C1 segment of cervical spinal cord (tissue), 14 donors: Measurements from ENCODE around the gene SH3GL1.
A peak's percentile ranks its signal among the peaks of the same experiment; 100 is the strongest.

ENCODE experiments used
- DNase-seq, 14 donors: peaks; one replicate each; lab custom pipeline; 2025; lab: John Stamatoyannopoulos, UW

SH3GL1 gene

GRCh38 chr19:4399812-4400134 lies 574 bp downstream of the SH3GL1 start:
- DNase-seq, result peak in 3 of 14 donors; percentile 44 to 62 (median 62)

GRCh38 chr19:4396949-4397783 lies 3.2 kb downstream of the SH3GL1 start:
- DNase-seq, result no peak

GRCh38 chr19:4393947-4394590 lies 6.3 kb downstream of the SH3GL1 start:
- peak in 3 of 14 donors; percentile 13 to 55 (median 19) for DNase-seq

- DNase-seq, result no peak
Observed at GRCh38 chr19:4391701-4392483, 8.5 kb downstream of the SH3GL1 start.

GRCh38 chr19:4391306-4391693 lies 9.0 kb downstream of the SH3GL1 start:
- no peak for DNase-seq

DNA sequence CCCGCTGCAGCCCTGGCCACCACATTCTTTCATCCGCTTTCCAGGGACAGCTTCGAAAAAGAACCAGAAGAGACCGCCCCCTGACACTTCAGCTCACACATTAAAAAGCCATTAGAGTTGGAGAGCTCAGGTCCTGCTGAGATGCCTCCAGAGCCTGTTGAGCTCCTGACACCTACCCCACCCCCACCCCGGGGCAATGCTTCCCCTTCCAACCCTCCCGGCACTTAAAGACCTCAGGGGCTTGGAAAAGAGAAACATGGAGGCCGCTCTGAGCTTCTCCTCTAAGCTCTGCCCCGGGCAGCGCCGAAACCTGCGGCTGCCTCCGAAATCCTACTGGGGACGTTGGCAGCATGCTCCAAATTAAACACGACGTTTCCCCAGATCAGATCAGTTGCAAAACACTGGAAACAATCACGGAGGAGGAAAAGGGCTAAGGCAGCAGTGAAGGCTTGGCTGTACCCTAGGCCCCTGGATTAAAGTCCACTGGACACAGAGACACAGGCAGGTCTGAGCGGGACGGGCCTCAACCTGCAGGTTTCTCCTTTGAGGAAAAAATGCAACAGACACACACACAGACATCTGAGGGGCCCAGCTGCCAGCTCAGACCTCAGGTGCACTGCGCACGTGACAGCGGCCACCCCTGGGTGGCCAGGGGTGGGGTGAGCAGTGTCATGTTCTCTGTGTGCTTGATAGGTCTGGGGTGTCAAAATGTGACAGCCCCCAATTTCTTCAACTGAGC lies 9.6 kb downstream of the SH3GL1 start:
- peak in 1 of 14 donors; percentile 12 for DNase-seq

- peak in 3 of 14 donors; percentile 13 to 30 (median 26) for DNase-seq
Observed at GRCh38 chr19:4390017-4390566, 10.3 kb downstream of the SH3GL1 start.

GRCh38 chr19:4389511-4390016 lies 10.8 kb downstream of the SH3GL1 start:
- DNase-seq, result no peak

DNA sequence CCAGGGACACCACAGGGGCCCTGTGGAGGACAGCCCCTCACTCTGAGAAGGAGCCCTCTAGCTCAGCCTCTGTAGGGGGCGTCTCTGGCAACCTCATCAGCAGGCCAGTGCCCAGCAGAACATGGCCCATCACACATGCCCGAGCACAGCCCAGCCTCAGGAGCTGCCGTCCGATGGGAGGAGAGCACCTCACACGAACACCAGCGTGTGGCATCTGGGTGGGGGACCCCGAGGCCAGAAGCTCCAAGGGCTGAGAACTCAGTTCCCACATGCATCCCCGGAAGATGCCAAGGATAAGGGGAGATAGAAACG lies 11.3 kb downstream of the SH3GL1 start:
- no peak for DNase-seq

DNA sequence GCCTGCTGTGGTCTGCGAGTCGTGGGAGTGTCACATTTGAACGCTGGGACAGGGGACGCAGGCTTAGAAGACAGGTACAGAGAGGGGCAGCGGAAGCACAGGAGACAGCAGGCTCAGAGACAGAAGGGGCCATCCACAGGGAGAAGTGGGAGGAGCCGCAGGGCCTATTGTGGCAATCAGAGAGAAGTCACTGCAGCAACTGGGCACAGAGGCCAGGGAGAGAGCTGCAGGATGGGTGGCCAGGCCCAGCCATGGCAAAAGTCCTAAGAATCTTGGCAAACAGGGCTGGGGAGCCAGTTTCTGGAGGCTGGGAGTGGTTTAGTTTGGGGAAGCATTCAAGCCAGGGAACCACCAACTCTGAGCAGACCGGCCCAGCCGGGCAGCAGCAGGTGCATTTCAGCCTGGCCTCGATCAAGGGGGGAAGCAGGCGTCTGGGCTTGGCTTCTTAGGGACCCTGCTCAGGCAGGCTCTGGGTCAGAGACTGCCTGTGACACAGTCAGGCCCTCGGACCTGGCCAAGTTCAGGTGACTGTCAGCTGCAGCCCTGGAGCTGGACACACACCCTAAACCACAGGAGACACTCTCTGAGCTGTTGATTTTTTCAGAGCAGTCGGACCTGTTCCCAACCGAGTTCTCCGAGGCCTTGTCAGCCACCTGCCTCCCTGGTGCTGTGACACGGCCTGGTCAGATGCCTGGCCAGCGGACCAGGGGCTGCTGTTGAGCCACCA lies 11.8 kb downstream of the SH3GL1 start:
- DNase-seq, result peak in 9 of 14 donors; percentile 9 to 67 (median 37)

DNA sequence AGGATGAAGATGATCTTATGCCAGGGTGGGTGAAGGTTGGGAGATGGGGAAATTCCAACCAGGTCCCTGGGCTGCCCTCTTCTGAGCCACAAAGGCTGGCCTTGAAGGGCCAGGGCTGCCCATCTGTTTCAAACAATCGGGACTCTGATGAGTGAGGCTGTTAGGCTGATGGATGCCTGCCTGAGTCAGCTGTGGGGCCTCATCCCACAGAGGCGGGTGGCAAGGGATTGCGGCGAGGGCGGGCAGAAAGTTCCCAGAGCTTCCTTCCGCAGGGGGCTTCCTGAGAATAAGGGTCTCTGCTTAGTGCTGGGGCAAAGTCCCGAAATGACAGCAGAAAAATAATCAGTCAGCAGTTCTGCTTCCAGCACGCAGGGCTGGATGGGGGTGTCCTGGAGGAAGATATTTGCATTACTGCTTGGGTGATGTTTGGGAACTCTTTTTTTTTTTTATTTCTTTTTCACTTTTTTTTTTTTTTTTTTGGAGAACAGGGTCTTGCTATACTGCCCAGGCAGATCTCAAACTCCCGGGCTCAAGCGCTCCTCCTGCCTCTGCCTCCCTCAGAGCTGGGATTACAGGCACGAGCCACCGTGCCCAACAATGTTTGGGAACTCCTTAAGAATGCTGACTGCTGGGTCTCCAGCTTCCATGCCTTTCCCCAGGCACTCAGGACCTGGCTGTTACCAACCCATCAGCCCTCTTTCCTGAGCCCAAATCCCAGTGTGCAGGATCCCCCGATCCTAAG lies 14.1 kb downstream of the SH3GL1 start:
- peak in 11 of 14 donors; percentile 19 to 68 (median 52) for DNase-seq

GRCh38 chr19:4385291-4386040 lies 14.9 kb downstream of the SH3GL1 start:
- no peak for DNase-seq

GRCh38 chr19:4380254-4380727 lies 20.1 kb downstream of the SH3GL1 start:
- no peak for DNase-seq

GRCh38 chr19:4379383-4380253 lies 20.7 kb downstream of the SH3GL1 start:
- no peak for DNase-seq

- no peak for DNase-seq
Observed at GRCh38 chr19:4378886-4379285, 21.5 kb downstream of the SH3GL1 start.

- peak in 1 of 14 donors; percentile 42 for DNase-seq
Observed at GRCh38 chr19:4376991-4377781, 23.2 kb downstream of the SH3GL1 start.

- DNase-seq, result no peak
Observed at GRCh38 chr19:4376671-4376990, 23.7 kb downstream of the SH3GL1 start.
